HG02759 (cell line): ENCODE measurements around the gene ZNF521.
A peak's percentile ranks its signal among the peaks of the same experiment; 100 is the strongest.

Experiments used
- ATAC-seq: cut with Tn5 transposase; IDR thresholded peaks from one replicate; pipeline ENCODE4 v1.9.1; 2021; ENCODE audit warnings: mild to moderate bottlenecking, moderate library complexity; ENCODE audit not compliant: unreplicated experiment

The ZNF521 gene

DNA sequence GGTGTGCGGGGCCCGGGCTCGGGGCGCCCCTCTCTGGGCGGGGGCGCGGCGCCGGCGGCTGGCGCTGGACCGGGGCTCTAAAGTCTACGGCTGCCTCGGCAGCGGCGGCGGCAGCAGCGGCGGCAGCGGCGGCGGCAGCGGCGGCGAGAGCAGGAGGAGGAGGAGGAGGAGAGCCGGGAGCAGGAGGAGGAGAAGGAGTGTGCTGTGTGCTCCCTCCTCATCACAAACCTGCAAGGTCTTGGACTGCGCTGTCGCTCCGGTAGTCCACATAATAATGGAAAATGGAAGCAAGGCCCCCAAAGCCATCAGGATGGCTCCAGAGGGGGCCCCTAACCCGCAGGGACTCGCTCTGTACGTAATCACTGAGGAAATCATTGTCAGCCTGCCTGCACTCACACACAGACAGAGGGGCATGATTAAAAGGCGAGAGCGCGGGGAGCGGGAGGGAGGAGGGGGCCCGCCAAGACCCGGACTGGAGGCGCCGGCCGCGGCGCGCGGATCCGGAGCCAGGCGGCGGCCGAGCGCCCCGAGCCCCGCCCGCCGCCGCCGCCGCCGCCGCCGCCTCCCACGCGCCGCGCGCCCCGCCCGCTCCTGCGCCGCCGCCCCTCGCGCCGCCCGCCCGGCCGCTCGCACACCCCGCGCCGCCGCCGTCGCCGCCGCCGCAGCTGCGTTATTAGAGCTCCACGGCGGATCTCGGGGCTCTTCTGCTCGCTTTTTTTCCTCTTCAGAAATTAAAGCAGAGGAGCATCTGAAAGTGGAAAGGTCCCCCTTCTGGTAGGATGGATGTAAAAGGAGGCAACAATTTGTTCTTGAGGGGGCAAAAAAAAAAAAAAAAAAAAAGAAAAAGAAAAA lies at the start of gene ZNF521:
Gene ZNF521 (minus strand): TSS at position 390 of the 852 bp plus-strand sequence. CDS start 1,220 bp downstream, outside the sequence.
- ATAC-seq = peak; percentile 80

DNA sequence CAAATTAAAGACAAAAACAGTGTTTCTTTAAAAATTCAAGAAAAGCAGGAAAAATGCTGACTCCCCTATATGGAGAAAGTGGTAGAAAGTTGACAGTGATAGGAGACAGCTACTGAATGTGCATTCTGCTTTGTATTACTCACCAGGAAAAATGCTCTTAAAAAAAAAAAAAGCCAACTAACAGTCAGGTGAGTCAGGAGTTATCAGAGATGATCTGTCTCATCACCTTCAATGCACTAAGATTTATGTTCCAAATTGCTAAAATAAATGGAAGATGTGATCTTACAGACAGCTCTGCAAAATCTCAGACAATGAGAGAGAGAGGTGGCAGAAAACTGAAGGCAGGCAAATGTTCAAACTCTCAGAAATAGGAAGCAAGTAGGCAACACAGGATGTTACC lies 47.6 kb upstream of the ZNF521 start:
- ATAC-seq = no peak

GRCh38 chr18:25392192-25392591 lies 40.2 kb upstream of the ZNF521 start:
- no peak for ATAC-seq

DNA sequence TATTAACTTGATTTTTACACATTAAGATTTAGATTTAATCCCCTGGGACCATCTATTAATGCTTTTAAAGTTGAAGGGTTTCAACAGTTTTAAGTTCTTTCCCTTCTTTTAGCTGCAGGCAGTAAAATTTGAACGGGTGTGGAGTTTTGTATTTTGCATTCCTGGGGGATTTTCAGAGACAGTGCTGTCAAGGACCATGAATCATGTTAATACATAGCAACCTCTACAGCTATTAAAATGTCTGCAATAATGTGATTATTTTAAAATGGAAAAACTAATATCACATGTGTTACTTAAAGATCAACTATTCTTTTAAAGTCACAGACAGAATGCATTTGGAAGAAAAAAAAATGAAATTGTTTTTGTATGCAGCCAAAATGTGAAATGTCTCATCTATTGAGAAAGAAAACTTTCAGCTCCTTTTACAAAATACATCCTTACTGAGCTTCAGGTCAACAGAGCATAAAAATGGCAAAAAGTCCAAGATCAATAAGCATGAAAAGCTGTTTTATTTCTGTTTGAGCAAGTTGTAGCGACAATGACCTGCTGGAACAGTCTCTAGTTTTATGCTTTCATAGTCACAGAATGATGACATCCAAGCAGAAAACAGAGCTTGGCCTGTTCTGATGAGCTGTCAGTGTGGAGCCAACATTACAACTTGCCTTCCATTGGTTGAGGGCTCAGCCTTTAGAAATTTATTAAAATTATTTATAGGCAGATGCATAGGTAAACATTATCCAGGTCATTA lies 21.6 kb upstream of the ZNF521 start:
- no peak for ATAC-seq

DNA sequence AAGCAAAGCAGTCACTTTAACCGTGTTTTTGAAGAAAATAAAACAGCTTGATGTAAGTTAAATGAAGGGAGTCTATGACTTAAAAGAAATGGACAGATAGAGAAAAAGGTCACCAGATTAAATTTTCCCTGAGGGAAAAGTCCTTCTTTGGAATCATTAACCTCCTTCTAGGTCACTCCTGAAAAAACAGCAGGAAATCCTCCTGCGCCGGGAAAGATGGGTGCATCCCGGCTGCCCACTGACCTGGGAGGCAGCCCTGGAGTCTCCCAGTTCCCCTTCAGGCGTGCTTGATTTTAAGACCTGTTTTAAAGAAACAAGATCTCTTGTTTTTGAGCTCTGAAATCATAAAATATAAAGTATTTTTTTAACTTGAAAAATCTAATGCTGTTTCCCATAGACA lies 18.4 kb upstream of the ZNF521 start:
- no peak for ATAC-seq

GRCh38 chr18:25365242-25365641 lies 13.3 kb upstream of the ZNF521 start:
- no peak for ATAC-seq

- ATAC-seq = no peak
Observed at GRCh38 chr18:25364732-25365131, 12.8 kb upstream of the ZNF521 start.

DNA sequence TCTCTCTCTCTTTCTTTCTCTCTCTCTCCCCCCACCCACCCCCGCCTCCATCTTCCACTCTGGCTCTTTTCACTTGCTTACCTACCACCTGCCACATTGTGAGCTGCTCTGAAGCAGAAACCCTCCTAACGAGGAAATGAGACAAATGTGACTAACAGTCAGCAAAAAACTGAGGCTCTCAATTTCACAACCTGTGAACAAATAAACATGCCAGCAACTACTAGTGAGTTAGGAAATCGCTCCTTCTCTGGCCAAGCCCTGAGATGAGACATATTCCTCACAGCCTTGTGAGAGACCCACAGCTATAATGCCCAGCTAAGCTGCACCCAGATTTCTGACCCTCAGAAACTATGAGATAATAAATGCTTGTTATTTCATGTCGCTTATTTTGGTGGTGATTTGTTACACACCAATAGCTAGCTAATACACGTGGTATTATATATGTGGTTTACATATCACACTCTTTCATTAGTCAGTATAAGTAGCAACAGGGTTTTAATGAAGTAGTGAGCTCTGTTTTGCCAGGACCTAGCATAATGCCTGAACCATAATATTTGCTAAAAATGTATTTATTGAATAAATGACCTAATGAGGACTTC lies 8.4 kb upstream of the ZNF521 start:
- ATAC-seq = no peak

GRCh38 chr18:25353080-25353479 lies 1.1 kb upstream of the ZNF521 start:
- ATAC-seq = no peak

DNA sequence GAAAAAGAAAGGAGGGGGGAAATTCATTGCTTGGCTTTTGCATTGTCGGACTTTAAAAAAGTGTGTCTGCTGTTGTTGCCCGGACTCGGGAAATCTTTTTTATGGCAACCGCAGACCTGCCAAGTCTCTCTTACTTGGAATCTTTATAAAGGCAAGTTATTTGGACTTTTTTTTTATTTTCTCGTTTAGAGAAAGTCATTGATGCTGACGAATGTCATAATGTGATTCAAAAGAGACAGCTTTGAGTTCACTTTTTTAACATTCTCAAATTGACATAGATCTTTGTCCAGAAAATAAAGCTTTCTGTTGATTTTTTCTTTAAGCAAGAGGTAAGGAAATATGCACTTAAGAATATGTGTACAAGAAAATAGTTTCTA lies 651 bp upstream of the ZNF521 start:
- ATAC-seq = no peak

- ATAC-seq = no peak
Observed at GRCh38 chr18:25351280-25351775, 638 bp downstream of the ZNF521 start.

DNA sequence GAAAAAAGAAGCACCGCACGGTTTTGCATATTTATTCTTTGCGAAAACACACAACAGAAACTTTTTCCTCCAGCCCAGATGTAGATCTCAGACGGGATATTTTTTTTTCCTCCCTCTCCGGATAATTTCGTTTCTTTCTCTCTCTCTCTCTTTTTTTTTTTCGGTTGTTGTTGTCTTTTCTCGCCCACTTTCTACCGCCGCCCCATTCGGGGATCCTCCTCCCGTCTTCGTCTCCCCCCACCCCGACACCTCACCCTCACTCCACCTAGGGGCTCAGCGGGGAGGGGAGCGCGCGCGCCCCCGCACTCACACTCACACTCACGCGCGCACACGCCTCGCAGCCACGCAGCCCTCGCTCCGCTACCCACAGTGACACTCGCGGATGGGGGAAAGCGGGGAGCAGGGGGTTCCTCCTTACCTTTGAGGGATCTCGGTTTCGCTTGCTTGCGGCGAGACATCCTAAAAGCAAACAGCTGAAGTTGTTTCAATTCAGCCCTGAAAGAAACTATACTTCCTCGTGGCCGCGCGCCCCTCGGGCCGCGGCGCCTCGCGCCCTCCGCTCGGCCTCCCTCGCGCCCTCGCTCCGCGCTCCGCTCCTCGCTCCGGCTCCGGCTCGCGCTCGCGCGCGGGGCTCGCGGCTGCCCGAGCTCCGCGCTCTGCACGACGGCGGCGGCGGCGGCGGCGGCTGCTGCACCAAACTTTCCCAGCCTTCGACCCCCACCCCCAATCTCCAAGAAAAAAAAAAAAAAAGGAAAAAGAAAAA lies 1.3 kb downstream of the ZNF521 start:
- no peak for ATAC-seq

- ATAC-seq = no peak
Observed at GRCh38 chr18:25349926-25350487, 2.0 kb downstream of the ZNF521 start.

DNA sequence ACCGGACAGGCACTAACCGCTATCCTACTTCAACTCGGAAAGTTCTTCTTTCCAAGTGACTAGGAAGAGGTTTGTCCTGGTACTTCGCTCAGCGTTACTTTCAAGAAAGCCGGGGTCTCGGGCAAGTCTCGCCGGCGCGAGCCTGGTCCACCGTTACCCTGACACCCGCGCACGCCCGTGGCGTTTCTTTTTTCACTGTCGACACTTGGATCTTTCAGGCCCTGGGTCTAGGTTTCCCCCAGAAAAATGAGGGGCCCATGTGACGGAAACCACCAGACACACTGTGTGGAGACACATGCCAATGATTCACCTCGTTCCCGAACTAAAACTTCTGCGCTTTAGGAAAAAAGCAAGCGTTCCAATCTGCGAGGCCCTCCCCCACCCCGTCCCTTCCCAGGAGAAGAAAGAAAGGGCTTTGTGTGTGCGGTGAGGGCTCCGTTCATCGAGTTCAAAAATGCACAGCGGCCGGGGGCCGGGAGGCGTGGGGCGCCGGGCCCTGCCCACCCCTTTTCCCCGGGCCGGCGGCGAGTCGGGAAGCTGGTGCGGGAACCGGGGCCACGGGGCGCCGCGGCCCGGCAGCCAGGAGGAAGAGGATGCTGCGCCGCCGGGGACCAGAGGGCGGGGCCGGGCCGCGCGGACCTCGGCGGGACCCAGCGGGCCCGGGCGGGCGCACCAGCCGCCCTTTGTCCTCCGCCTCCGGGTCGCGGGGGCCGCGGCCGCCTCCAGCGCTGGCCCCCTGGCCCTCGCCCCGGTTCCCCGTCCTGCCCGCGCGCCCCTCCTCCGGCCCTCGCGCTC lies 2.6 kb downstream of the ZNF521 start:
- ATAC-seq = no peak

DNA sequence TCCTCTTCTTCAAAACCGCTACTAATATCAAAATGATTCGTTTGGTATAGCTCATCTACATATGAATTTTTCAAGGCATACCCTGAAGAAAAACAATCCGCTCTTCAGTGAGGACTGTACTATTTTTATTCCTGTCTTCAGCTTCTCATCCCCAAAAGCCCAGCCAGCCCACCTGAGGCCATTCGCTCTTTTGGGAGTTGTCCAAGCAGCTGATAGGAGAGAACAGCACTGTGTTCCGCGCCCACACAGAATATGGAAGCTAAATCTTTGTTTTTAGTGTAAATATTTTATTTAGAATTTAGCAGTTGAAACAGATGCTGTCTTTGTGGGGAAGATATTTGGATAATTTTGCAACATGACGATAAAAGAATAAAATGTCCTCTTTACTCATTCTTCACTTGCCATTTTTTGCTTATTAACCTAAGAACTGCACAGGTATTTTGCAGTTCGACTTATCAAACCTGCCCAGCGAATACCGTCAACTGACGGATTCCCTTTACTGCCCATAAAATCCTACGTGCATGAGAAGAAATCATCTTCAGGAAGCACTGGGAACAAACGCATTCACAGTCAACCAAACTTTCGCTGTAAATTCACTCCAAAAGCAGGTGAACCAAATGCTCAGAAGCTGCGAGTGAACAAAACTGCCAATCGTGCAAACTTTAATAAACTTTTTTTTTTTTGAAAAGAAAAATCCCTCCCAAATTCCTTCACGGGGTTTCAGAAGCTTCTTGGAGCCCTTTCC lies 3.4 kb downstream of the ZNF521 start:
- no peak for ATAC-seq

- no peak for ATAC-seq
Observed at GRCh38 chr18:25346561-25346960, 5.4 kb downstream of the ZNF521 start.

DNA sequence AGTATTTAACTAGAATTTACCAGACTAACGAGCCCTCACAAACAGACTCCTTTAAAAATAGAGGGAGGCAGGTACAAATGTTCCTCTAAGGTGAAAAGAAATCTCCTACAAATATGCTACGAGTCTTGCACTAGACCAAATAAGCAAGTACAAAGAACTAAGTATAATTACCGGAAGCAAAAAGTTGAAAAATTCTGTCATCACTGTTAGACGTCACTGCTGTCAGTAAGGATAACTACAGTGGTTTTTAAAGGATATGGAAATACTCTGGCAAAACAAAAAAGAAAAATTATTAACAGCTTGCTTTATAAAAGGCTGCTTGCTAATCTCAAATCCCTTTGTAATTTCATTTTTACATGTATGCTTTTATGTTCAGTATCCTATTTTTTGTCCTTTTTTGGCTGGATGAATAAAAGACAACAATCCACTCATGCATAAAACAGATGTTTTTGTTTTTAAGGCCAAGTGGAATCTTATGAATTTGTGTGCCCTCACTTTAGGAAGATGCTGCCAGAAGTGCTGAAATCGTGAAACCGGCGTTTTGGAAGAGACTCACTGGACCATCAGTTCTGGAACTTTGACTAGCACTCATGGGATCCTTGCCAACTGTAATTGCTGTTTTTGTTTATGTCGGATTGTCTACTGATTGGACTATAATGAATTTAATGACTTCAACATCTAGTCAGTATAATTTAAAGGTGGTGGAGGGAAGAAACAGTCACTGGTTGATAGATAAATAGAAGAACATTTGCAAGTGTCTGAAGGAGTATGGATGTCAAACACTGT lies 6.7 kb downstream of the ZNF521 start:
- no peak for ATAC-seq

DNA sequence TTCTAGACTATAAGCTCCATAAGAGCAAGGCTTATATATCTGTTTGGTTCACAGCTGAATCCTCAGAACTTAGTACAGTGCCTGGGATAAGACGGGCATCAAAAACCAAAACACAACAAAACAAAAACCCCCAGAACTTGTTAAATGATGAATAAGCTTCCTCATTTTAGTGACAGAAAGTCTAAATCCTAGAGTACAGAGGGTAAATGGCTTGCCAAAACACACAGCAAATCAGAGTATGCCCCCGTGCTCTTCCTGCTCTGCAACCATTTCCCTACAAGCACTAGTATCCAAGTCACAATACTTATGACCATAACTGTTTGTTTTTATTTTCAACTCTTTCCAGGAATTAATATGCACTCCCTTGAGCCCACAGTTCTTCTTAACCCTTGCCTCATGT lies 10.1 kb downstream of the ZNF521 start:
- no peak for ATAC-seq
